Activated B cell treated with CpG ODN at 0.5 μM for 24 hours (primary cell): ENCODE measurements around the gene TNFRSF25. TPM values are rescaled to one million over a fixed set of nuclear protein-coding genes. Genes with fewer than 3 reads are reported as not detected.
A peak's percentile ranks its signal among the peaks of the same experiment; 100 is the strongest.
"Not testable (repeated sequence)": the region's sequence is repeated elsewhere in the genome, so short reads cannot be mapped to it uniquely, and the experiment has no call there.

ENCODE experiments used
- ATAC-seq: fragments of 200-7000 bp; cut with Tn5 transposase; one replicate; pipeline ENCODE4 v1.10.0; 2021; ENCODE audit warnings: low read depth, mild to moderate bottlenecking, moderate library complexity
- CTCF ChIA-PET: fragments of 350-600 bp; sonication (Branson Sonifier 250); formaldehyde crosslinking; loops from one replicate; lab custom pipeline; 2021; ENCODE audit warnings: antibody characterized with exemption; lab: Charles Lee
- POLR2A ChIA-PET: fragments of 350-600 bp; sonication (Branson Sonifier 250); formaldehyde crosslinking; loops from one replicate; lab custom pipeline; 2021; ENCODE audit warnings: antibody characterized with exemption; lab: Charles Lee
- DNase-seq: peaks from one replicate; pipeline ENCODE4 v3.0.0; 2022
- H3K27ac Mint-ChIP-seq: one replicate; pipeline ENCODE4 v1.8.0; 2020; ENCODE audit warnings: mixed read lengths
- H3K27me3 Mint-ChIP-seq: one replicate; pipeline ENCODE4 v1.8.0; 2021; ENCODE audit warnings: mixed read lengths
- H3K36me3 Mint-ChIP-seq: one replicate; pipeline ENCODE4 v1.8.0; 2021; ENCODE audit warnings: low read depth, mixed read lengths
- H3K4me1 Mint-ChIP-seq: one replicate; pipeline ENCODE4 v1.8.0; 2021; ENCODE audit warnings: mixed read lengths
- H3K4me3 Mint-ChIP-seq: one replicate; pipeline ENCODE4 v1.8.0; 2020; ENCODE audit warnings: mild to moderate bottlenecking, mixed read lengths
- H3K9me3 Mint-ChIP-seq: one replicate; pipeline ENCODE4 v1.8.0; 2020; ENCODE audit warnings: mixed read lengths
- CTCF ChIP-seq: fragments of 200-600 bp; IDR thresholded peaks from one replicate; pipeline ENCODE4 v1.8.0; 2022; ENCODE audit warnings: antibody characterized with exemption, mild to moderate bottlenecking
- intact Hi-C: fragments of 100-400 bp; cut with micrococcal nuclease; formaldehyde crosslinking; loops from one replicate; pipeline ENCODE4 v1.15.1; 2024
- total RNA-seq: library from RNA; stranded (reverse); gene quantifications from 2 replicates; pipeline ENCODE4 v1.2.3, GENCODE V29; 2022

Gene TNFRSF25
- total RNA-seq, 1 donor from 2014 or later: 2.8 TPM

- no peak for ATAC-seq
- intact Hi-C loops: loop anchor here (5.0 kb wide), 1 partner anchor 133 kb away; no protein-coding TSS in a partner anchor
- ChIA-PET CTCF (no interaction called here), POLR2A (interaction anchor here (0.7 kb wide), 1 partner anchor 44 kb away, joined by 5 read pairs; no protein-coding TSS in a partner anchor)
- Mint-ChIP-seq H3K4me3 (no peak overlapping the region), H3K9me3 (no peaks in the 10 kb centered on the region), H3K27ac (no peak overlapping the region), H3K4me1 (peaks cover 17% of the 10 kb centered on the region), H3K36me3 (no peaks in the 10 kb centered on the region), H3K27me3 (peaks cover 20% of the 10 kb centered on the region)
- no peak for TF ChIP-seq CTCF
- no peak for DNase-seq
These were observed 28.7 kb upstream of the TNFRSF25 start for GRCh38 chr1:6494627-6495026.

- H3K9me3 Mint-ChIP-seq, H3K36me3 Mint-ChIP-seq, CTCF ChIA-PET, DNase-seq, H3K4me3 Mint-ChIP-seq, ATAC-seq, H3K27ac Mint-ChIP-seq: not testable (repeated sequence)
- intact Hi-C loops: loop anchor here (5.0 kb wide), 1 partner anchor 133 kb away; no protein-coding TSS in a partner anchor
- peaks cover 17% of the 10 kb centered on the region for H3K4me1 Mint-ChIP-seq
- peaks cover 16% of the 10 kb centered on the region for H3K27me3 Mint-ChIP-seq
- POLR2A ChIA-PET: interaction anchor here (0.7 kb wide), 1 partner anchor 45 kb away, joined by 5 read pairs; no protein-coding TSS in a partner anchor
These were observed 27.9 kb upstream of the TNFRSF25 start for GRCh38 chr1:6493834-6494223.

- POLR2A ChIA-PET: no interaction called here
- DNase-seq (no peak), ATAC-seq (no peak)
These were observed 26.0 kb upstream of the TNFRSF25 start for GRCh38 chr1:6491966-6492365.

GRCh38 chr1:6491480-6491962 lies 25.5 kb upstream of the TNFRSF25 start, which contains the start of gene PLEKHG5:
Gene PLEKHG5 (minus strand): TSS chr1:6491667. CDS start chr1:6477571, 14,096 bp downstream.
- Mint-ChIP-seq H3K9me3 (no peaks in the 10 kb centered on the region), H3K4me3 (peak within 1 kb of the TSS; percentile 77), H3K4me1 (peaks cover 9% of the 10 kb centered on the region), H3K36me3 (no peaks in the 10 kb centered on the region), H3K27ac (peak within 1 kb of the TSS; percentile 5), H3K27me3 (peaks cover 6% of the 10 kb centered on the region)
- ATAC-seq (no peak), DNase-seq (no peak)
- TF ChIP-seq CTCF: no peak
- ChIA-PET CTCF (interaction anchor here (1.0 to 1.8 kb wide), 3 partner anchors 54 to 155 kb away, joined by 3 to 4 read pairs (median 3); no protein-coding TSS in a partner anchor), POLR2A (interaction anchor here (0.7 kb wide), 1 partner anchor 109 kb away, joined by 3 read pairs; no protein-coding TSS in a partner anchor)
- intact Hi-C loops: loop anchor here (5.0 kb wide), 1 partner anchor 136 kb away; no protein-coding TSS in a partner anchor

More at GRCh38 chr1:6491966-6492365, 26.0 kb upstream of the TNFRSF25 start:
- no peak overlapping the region for H3K27ac Mint-ChIP-seq
- peaks cover 11% of the 10 kb centered on the region for H3K4me1 Mint-ChIP-seq
- CTCF ChIA-PET: interaction anchor here (1.0 kb wide), 1 partner anchor 155 kb away, joined by 3 read pairs; no protein-coding TSS in a partner anchor
- intact Hi-C loops: loop anchor here (5.0 kb wide), 1 partner anchor 135 kb away; no protein-coding TSS in a partner anchor
- no peak for TF ChIP-seq CTCF
- H3K9me3 Mint-ChIP-seq: no peaks in the 10 kb centered on the region
- no peaks in the 10 kb centered on the region for H3K36me3 Mint-ChIP-seq
- peaks cover 9% of the 10 kb centered on the region for H3K27me3 Mint-ChIP-seq
- H3K4me3 Mint-ChIP-seq: peak overlapping the region; percentile 77

- CTCF ChIA-PET: interaction anchor here (0.6 to 1.8 kb wide), 4 partner anchors 15 to 156 kb away, joined by 3 to 4 read pairs (median 3); no protein-coding TSS in a partner anchor
- Mint-ChIP-seq H3K4me3 (peak overlapping the region; percentile 77), H3K4me1 (peaks cover 13% of the 10 kb centered on the region), H3K27ac (no peak overlapping the region), H3K36me3 (no peaks in the 10 kb centered on the region), H3K27me3 (peaks cover 11% of the 10 kb centered on the region), H3K9me3 (no peaks in the 10 kb centered on the region)
- DNase-seq (no peak), ATAC-seq (no peak)
- intact Hi-C loops: loop anchor here (5.0 kb wide), 1 partner anchor 136 kb away; no protein-coding TSS in a partner anchor
- no peak for TF ChIP-seq CTCF
- POLR2A ChIA-PET: interaction anchor here (0.7 kb wide), 3 partner anchors 110 to 1319 kb away, joined by 3 to 4 read pairs (median 3); no protein-coding TSS in a partner anchor
These were observed 25.1 kb upstream of the TNFRSF25 start for GRCh38 chr1:6491081-6491449.
